Measurements from ENCODE around the gene KLHL15. TPM values are rescaled to one million over a fixed set of nuclear protein-coding genes. Genes with fewer than 3 reads are reported as not detected.

Gene KLHL15
- total RNA-seq, 1 donor = 13.2 TPM

DNA sequence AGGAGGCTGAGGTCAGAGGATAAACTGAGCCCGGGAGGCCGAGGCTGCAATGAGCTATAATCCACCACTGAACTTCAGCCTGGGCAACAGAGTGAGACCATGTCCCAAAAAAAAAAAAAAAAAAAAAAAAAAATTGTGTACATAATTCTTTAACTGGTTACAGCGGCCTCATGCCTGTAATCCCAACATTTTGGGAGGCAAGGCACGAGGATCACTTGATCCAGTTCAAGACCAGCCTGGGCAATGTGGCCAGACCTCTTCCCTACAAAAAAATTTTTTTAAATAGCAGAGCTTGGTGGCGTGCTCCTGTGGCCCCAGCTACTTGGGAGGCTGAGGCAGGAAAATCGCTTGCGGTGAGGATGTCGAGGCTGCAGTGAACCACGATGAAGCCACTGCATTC lies 9.3 kb downstream of the KLHL15 start:
- DNase-seq (ENCODE audit: low read depth) = no peak
- no peak overlapping the region for H3K4me3 ChIP-seq (ENCODE audit: low read depth, low read length)
- TF ChIP-seq, protein P1, sequence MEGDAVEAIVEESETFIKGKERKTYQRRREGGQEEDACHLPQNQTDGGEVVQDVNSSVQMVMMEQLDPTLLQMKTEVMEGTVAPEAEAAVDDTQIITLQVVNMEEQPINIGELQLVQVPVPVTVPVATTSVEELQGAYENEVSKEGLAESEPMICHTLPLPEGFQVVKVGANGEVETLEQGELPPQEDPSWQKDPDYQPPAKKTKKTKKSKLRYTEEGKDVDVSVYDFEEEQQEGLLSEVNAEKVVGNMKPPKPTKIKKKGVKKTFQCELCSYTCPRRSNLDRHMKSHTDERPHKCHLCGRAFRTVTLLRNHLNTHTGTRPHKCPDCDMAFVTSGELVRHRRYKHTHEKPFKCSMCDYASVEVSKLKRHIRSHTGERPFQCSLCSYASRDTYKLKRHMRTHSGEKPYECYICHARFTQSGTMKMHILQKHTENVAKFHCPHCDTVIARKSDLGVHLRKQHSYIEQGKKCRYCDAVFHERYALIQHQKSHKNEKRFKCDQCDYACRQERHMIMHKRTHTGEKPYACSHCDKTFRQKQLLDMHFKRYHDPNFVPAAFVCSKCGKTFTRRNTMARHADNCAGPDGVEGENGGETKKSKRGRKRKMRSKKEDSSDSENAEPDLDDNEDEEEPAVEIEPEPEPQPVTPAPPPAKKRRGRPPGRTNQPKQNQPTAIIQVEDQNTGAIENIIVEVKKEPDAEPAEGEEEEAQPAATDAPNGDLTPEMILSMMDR (IDR thresholded peaks at IDR 0.05; ENCODE audit: insufficient read depth, low read length) = no peak

GRCh38 chrX:24014388-24015018 lies 12.5 kb downstream of the KLHL15 start:
- TF ChIP-seq, protein P1 (IDR thresholded peaks at IDR 0.05; ENCODE audit: insufficient read depth, low read length) = no peak
- DNase-seq (ENCODE audit: low read depth) = no peak

GRCh38 chrX:24012266-24012665 lies 14.7 kb downstream of the KLHL15 start:
- DNase-seq (ENCODE audit: low read depth) = no peak
- TF ChIP-seq, protein P1 (IDR thresholded peaks at IDR 0.05; ENCODE audit: insufficient read depth, low read length) = no peak
- H3K4me3 ChIP-seq (ENCODE audit: low read depth, low read length) = no peak overlapping the region

More at GRCh38 chrX:24014388-24015018, 12.5 kb downstream of the KLHL15 start:
- no peak overlapping the region for H3K4me3 ChIP-seq (ENCODE audit: low read depth, low read length)

DNA sequence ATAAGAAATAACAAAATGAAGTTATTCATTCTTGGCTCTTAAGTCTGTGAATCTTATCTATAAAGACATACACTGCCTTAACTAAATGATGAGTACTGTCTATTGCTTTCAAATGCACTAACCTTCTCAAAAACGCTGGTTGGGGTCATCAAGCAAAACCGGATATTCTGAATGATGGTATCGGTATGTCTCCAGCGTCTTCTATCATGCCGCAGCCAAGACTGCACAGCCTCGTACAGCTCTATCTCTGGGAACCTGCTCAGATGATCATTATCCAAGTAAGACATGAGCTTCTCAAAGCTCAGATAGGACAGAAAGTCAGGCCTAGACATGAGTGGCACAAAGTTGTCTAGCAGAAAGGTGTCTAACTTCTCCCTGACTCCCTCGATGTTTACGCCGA lies 21.1 kb downstream of the KLHL15 start:
- H3K4me3 ChIP-seq (ENCODE audit: low read depth, low read length) = no peak overlapping the region
- no peak for DNase-seq (ENCODE audit: low read depth)
- TF ChIP-seq, protein P1 (IDR thresholded peaks at IDR 0.05; ENCODE audit: insufficient read depth, low read length) = no peak

- H3K4me3 ChIP-seq (ENCODE audit: low read depth, low read length) = no peak overlapping the region
- no peak for DNase-seq (ENCODE audit: low read depth)
Measured at GRCh38 chrX:24005028-24005427, 22.0 kb downstream of the KLHL15 start.

GRCh38 chrX:24002792-24003191 lies 24.2 kb downstream of the KLHL15 start:
- H3K4me3 ChIP-seq (ENCODE audit: low read depth, low read length) = no peak overlapping the region
- DNase-seq (ENCODE audit: low read depth) = no peak
- TF ChIP-seq, protein P1 (IDR thresholded peaks at IDR 0.05; ENCODE audit: insufficient read depth, low read length) = no peak

More at GRCh38 chrX:24005028-24005427, 22.0 kb downstream of the KLHL15 start:
- TF ChIP-seq, protein P1 (IDR thresholded peaks at IDR 0.05; ENCODE audit: insufficient read depth, low read length) = no peak

DNA sequence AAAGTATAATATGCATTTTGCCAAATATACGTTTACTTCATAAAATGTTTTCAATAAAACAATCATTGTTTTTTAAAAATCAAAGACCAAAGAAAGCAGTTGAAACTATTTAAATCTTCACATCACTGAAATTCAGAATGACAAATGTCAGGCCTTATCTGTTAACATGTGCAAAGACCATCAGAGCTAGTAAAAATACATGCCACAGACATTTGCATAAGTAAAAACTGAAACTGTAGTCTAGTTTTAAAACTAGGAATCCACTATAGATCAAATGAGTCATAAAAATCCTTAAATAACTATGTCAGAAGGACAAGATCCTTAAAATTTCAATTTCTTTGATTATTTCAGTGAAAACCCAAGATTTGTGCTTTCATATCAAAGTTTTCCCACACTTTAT lies 24.8 kb downstream of the KLHL15 start:
- DNase-seq (ENCODE audit: low read depth) = no peak
- TF ChIP-seq, protein P1 (IDR thresholded peaks at IDR 0.05; ENCODE audit: insufficient read depth, low read length) = no peak
- H3K4me3 ChIP-seq (ENCODE audit: low read depth, low read length) = no peak overlapping the region
